Upper lobe of left lung (tissue), 4 donors: ENCODE results near the gene SNRNP40.

Experiments used
- CTCF ChIP-seq, 6 experiments: fragments of 450-650 bp in 4 of 6; fragments of 200-600 bp in 2 of 6; sonication (generic) in 2 of 6; IDR thresholded peaks; one replicate each; pipeline ENCODE4 v1.5.1; 2016 to 2019; ENCODE audit warnings: antibody characterized with exemption in 6 of 6
- POLR2A ChIP-seq, 4 donors: fragments of 450-650 bp; IDR thresholded peaks; one replicate each; pipeline ENCODE4 v1.5.1; 2016 to 2017; ENCODE audit warnings: antibody characterized with exemption in 4 of 4, mild to moderate bottlenecking in 2 of 4
- POLR2AphosphoS5 ChIP-seq, 2 donors: sonication (generic); formaldehyde crosslinking; IDR thresholded peaks; one replicate each; pipeline ENCODE4 v1.5.1; 2017; ENCODE audit warnings: antibody characterized with exemption in 2 of 2

GRCh38 chr1:31238986-31239613 is 57.5 kb downstream of the SNRNP40 start:
- TF ChIP-seq POLR2AphosphoS5 (IDR thresholded peaks at IDR 0.05) (no peak), CTCF (IDR thresholded peaks at IDR 0.05) (no peak), POLR2A (IDR thresholded peaks at IDR 0.05) (no peak)
